ENCODE data around the gene SLC27A5.
"Not testable (repeated sequence)": the region's sequence is repeated elsewhere in the genome, so short reads cannot be mapped to it uniquely, and the experiment has no call there.

The SLC27A5 gene

DNA sequence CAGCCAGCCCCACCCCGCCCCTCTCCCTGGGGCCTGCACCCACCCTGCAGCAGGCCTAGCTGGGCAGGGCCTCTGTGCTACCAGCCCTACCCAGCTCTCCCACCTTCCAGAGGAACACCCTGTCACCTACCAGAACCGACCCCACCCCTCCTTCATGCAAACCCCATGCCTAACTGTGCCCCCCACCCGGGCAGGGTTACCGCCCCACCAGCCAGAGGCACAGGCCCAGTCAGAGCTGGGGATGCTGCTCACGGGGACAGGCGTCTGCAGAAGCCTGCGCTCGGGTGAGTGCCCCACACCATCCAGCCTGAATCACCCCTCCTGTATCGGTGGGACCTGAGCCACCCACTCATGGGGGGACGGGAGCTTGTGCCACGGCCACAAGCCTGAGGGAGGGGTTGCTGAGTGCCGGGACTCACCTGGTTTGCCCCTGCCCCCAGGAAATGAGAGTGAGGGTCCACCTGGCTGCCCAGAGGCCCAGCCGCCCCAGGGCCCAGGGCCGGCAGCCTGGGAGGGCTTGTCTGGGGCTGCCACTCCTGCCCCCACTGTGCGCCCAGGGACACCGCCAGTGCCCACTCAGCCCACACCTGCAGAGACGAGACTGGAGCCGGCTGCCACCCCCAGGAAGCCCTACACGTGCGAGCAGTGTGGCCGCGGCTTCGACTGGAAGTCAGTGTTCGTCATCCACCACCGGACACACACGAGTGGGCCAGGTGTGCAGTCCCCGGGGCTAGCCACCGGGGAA is 31.9 kb downstream of the SLC27A5 start:
- no peak for TF ChIP-seq POLR2A (IDR thresholded peaks at IDR 0.05; ENCODE audit: low read depth, low read length)

DNA sequence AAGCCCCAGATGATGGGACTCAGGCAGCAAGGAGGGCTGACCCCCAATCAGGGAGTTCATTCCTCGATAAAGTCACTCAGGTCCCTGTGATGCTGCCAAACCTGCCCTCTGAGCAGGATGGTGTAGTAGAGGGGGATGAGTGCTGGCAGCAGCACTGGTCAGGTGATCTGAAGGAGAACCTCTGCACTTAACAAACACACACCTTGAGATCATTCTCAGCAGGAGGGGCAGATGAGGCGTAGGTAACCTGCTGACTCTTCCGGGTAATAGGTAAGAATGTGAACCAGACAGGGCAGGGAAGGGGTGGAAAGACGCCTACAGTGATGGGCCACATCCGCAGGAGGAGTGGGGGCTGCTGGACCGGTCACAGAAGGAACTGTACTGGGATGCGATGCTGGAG is 32.5 kb downstream of the SLC27A5 start:
- TF ChIP-seq POLR2A (IDR thresholded peaks at IDR 0.05; ENCODE audit: low read depth, low read length) = no peak
- DNase-seq (ENCODE audit: insufficient read length, low spot score) (no peak), FAIRE-seq (no peak)

More for the DNA sequence above, 31.9 kb downstream of the SLC27A5 start:
- FAIRE-seq = no peak
- DNase-seq (ENCODE audit: insufficient read length, low spot score) = no peak

DNA sequence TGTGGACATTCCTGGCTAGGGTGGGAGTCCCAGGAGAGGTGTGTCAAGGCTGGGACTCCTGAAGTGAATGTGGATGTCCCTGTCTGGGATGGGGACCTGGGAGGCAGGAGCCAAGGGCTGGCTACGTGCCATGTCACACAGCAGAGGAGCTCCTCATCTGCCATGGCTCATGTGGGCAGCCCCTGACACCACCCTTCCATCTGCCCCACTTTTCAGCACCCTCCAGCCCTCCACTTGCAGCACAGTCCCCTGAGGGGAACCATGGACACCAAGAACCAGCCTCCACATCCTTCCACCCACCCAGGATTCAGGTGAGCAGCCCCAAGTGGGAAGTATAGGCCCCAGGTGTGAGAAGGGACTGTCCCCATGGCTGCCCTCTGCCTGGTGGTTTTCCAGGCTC is 33.9 kb downstream of the SLC27A5 start:
- FAIRE-seq = no peak
- TF ChIP-seq POLR2A (IDR thresholded peaks at IDR 0.05; ENCODE audit: low read depth, low read length) = no peak; the same call in 1 of the 2 replicates
- DNase-seq (ENCODE audit: insufficient read length, low spot score) = no peak

DNA sequence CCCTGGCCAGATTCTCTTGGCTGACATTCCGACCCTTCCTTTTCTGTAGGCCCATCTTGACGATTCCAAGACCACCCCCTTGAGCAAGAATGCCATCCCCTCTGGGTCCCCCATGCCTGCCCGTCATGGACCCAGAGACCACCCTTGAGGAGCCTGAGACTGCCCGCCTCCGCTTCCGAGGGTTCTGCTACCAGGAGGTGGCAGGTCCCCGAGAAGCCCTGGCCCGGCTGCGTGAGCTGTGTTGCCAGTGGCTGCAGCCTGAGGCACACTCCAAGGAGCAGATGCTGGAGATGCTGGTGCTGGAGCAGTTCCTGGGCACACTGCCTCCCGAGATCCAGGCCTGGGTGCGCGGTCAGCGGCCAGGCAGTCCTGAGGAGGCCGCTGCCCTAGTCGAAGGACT is 34.7 kb downstream of the SLC27A5 start:
- DNase-seq (ENCODE audit: insufficient read length, low spot score) (no peak), FAIRE-seq (no peak)
- peak; percentile 9; the same call in 1 of the 2 replicates for TF ChIP-seq POLR2A (IDR thresholded peaks at IDR 0.05; ENCODE audit: low read depth, low read length)

DNA sequence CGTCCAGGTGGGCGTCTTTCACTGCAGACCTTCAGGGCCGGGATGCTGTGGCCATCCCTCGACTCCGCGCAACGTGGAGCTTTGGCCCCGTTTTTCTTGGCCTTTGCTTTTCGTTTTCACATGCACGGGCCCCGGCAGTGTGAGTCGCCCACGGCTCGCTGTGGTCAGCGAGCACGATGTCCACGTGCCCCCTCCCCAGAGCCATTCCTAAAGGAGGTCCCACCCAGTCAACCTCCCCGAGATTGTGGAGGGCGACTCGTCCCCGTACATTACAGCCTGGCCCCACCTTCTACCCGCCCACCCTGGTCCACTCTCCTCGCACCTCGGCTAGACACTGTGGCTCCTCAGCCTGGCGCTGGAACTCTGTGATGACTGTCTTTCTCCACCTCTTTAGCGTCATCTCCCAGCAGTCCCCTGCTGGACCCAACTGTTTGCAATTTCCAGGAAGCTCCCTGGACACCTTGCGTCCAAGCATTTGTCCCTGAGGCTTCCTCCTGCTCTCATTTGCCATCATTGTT is 35.2 kb downstream of the SLC27A5 start:
- FAIRE-seq = no peak
- no peak for DNase-seq (ENCODE audit: insufficient read length, low spot score)
- no peak for TF ChIP-seq POLR2A (IDR thresholded peaks at IDR 0.05; ENCODE audit: low read depth, low read length)

DNA sequence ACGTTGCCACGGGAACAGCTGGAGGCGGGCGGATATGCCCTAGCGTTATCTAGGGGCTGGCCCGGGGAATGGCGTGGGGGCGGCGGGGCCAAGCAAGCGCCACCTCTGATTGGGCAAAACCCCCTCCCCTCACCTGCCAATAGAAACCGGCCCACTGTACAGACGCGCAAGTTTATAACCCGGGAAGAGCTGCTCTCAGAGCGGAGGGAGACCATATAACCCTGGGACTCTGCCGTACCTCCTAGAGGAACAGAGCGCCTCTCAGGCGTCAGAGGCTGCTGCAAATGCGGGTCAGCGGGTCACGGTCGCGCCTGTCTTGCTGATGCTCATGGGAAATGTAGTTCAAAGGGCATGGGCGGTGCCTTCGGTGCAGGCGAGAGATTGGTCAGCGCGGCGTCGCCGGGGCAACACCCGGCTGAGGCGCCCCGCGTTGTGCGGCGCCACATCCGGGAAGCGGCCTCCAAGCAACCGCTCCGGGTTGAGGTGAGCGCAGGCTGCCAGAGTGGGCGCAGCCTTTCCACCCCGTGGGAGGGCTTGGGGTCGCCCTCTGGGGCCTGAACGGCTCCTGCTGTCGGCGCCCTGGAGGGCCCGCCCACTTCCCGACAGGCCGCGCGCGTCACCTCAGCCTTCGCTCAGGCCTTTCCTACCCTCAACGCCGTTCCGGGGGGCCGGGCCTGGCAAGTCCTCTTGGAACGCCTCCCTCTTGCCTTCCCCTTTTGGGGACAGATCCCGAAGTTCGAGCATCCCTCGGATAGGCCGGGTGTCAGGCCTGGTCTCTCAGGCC is 35.9 kb downstream of the SLC27A5 start, which contains the start of gene ZNF446:
Gene ZNF446 (plus strand): TSS at position 639 of the 784 bp plus-strand sequence. CDS start 867 bp downstream, outside the sequence.
- FAIRE-seq (no peak), DNase-seq (ENCODE audit: insufficient read length, low spot score) (peak; percentile 99)
- peak; percentile 56 for TF ChIP-seq POLR2A (IDR thresholded peaks at IDR 0.05; ENCODE audit: low read depth, low read length)

DNA sequence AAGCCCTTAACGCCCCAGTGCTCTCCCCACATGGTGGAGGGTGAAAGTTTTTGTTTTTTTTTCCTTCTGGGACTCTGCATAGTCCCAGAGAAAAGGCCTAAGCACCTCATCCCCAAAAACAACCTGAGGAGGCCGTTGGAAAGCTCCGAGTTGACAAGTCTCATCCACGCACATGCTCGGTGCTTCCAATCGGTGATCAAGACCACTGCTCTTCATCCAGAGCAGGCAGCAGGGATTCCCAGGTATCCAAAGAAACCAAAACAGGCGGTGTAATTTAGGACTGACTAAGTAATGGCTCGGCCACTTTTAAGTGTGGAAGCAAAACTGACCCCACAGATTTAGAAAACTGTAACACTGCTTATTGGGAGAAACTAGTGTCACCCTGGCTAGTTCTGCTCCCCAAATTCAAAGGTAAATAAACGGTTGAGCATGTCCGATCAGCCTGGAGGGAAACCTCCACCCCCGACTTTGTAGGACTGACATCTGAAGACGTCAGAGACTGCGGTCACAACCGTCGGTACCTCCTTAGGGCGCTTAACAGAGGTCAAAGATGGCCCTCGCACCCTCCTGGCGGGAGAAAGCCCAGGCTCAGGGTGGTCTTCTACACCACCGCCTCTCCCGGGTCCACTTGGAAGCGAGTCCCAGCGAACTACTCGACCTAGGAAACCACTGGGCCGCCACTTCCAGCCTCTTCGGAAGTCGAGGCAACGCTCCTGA is 36.6 kb downstream of the SLC27A5 start:
- no peak for DNase-seq (ENCODE audit: insufficient read length, low spot score)
- no peak for FAIRE-seq
- TF ChIP-seq POLR2A (IDR thresholded peaks at IDR 0.05; ENCODE audit: low read depth, low read length) = no peak; the same call in 1 of the 2 replicates

DNA sequence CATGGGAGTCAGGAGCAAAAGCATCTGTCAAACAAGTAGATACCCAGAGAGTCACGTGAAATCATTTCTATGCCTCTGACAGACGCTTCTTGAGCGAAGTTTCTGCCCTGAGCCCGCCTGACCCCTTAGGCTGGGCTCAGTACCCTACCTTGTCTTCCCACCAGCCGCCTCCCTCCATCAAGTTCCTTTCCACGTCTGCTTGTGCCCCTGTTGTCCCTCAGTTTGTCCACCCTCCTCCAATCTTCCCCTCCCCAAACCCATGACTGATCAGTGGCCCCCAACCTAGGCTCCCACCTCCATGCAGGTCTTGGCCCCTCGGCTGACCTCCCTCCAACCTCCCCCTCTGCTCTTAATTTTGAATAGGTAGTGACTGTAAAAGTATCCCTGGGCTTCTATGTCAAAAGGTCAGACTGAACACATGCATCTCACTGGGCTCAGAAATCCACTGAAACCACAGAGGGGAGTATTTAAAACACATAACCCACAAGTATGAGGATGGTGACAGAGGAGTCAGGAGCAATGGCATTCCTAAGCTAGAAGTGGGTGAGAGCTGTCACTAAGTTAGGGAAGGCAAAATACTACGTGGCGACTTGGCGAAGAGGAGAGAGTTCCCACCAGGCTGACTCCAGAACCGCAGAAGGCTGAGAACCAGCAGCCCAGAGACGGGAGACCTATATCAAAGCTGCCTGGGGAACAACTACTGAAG is 37.3 kb downstream of the SLC27A5 start:
- FAIRE-seq (no peak), DNase-seq (ENCODE audit: insufficient read length, low spot score) (peak; percentile 52)
- no peak for TF ChIP-seq POLR2A (IDR thresholded peaks at IDR 0.05; ENCODE audit: low read depth, low read length)

DNA sequence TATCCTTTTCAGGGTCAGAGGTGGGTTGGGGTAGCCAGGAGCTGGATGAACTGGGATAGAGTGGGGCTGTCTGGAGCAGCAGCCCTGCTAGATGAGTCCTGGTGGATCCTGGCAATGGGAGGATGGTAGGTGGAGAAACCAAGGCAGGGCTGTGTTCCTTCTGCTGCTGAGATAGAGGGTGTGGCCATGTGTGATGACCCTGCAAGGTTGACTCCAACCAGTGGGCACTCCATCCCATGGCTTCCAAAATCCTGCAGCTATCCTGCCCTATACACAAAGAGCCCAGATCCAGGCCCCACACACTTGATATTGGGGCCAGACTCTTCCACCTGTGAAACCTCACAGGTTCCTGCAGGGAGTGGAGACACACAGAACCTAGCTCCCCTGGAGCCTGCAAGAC is 38.0 kb downstream of the SLC27A5 start:
- TF ChIP-seq POLR2A (IDR thresholded peaks at IDR 0.05; ENCODE audit: low read depth, low read length) = no peak
- no peak for DNase-seq (ENCODE audit: insufficient read length, low spot score)
- FAIRE-seq = no peak

DNA sequence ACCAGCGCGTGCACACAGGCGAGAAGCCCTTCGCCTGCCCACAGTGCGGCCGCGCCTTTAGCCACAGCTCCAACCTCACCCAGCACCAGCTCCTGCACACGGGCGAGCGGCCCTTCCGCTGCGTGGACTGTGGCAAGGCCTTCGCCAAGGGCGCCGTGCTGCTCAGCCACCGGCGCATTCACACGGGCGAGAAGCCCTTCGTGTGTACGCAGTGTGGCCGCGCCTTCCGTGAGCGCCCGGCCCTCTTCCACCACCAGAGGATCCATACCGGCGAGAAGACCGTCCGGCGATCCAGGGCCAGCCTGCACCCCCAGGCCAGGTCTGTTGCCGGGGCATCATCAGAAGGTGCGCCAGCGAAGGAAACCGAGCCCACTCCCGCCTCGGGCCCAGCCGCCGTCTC is 40.1 kb downstream of the SLC27A5 start:
- no peak for DNase-seq (ENCODE audit: insufficient read length, low spot score)
- no peak for FAIRE-seq
- TF ChIP-seq POLR2A (IDR thresholded peaks at IDR 0.05; ENCODE audit: low read depth, low read length) = no peak

DNA sequence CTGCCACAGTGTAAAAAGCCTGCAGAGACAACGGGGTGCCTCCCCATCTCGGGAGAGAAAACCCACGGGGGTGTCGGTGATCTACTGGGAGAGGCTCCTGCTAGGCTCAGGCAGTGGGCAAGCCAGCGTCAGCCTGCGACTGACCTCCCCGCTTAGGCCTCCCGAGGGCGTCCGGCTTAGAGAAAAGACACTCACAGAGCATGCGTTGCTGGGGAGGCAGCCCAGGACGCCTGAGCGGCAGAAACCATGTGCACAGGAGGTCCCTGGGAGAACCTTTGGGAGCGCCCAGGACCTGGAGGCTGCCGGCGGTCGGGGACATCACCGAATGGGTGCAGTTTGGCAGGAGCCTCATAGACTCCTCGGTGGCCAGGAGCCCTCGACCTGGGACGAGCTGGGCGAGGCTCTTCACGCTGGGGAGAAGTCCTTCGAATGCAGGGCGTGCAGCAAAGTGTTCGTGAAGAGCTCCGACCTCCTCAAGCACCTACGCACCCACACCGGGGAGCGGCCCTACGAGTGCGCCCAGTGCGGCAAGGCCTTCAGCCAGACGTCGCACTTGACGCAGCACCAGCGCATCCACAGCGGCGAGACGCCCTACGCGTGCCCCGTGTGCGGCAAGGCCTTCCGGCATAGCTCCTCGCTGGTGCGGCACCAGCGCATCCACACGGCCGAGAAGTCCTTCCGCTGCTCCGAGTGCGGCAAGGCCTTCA is 40.8 kb downstream of the SLC27A5 start:
- not testable (repeated sequence) for DNase-seq (ENCODE audit: insufficient read length, low spot score); FAIRE-seq

DNA sequence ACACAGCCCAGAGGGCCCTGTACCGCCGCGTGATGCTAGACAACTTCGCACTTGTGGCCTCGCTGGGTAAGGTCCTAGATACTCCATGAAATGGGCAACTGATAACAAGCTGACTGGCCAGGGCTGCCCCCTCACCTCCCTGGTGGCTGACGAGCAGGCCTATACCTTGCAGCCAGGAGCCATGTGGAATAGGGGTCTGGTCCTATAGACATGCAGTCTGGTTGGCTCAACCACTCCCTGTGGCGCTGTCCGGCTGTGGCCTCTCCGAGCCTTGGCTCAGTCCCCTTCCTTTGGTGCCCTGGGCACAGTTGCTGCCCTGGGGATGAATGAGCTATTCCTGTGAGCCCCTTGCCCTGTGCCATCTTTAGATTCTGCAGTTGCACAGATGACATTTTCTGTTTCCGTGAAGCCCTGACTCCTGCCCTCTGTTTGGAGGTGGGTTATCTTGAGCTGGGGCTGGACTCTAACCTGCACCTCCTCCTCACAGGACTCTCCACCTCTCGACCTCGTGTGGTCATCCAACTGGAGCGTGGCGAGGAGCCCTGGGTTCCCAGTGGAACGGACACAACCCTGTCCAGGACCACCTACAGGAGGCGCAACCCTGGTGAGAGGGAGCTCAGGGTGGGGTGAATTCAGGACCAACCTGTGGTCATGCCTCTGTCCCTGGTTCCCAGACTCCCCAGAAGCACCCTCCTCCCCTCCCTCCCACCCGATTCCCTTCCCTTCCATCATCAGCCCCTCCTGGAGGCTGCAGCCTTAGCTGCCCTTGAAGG is 42.4 kb downstream of the SLC27A5 start:
- no peak for DNase-seq (ENCODE audit: insufficient read length, low spot score)
- no peak for FAIRE-seq
- TF ChIP-seq POLR2A (IDR thresholded peaks at IDR 0.05; ENCODE audit: low read depth, low read length) = no peak

Measured in H54 (cell line).